NCI-H226 (cell line): Measurements from ENCODE around the gene CAMKMT.
"Not testable (repeated sequence)": the region's sequence is repeated elsewhere in the genome, so short reads cannot be mapped to it uniquely, and the experiment has no call there.

Experiments used
- DNase-seq: peaks from one replicate; pipeline ENCODE4 v3.0.0-alpha.2; 2015

The CAMKMT gene

DNA sequence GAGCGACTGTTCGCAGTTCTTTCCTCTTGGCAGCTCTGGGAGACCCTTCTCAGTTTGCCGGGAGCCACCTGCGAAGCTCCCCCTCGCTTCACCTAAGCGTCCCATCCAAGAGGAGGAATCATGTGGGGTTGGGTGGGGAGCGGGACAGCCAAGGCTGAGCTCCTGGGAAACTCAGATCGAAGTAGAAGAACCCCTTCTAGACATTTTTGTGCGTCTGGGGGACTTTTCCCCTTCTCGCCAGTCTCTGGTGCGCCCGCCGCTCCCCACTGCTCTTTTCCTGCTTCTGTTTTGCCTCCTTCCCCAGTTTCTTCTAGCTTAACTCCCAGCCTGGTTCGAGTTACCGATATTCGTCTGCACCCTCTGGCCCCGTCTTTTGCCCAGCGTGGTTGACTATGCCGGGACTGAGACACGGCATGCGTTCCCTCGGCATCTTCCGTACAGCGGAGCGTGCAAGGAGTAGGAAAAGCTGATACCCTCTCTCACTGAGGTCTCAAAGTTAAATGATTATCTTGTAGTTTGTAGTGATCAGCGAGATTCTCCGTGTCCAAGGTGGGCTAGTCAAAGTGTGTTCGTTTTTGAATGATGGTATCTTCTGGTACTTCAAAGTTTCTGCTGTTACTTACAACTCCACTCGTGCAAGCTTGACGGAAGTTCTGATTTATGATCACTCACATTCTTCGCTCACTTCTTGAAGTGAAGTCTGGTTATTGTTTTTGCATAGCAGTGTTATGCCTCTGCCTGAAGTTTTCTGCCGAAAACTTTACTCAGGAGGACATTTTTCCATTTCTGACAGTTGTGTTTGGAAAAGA is 664 bp downstream of the CAMKMT start:
- DNase-seq: no peak

DNA sequence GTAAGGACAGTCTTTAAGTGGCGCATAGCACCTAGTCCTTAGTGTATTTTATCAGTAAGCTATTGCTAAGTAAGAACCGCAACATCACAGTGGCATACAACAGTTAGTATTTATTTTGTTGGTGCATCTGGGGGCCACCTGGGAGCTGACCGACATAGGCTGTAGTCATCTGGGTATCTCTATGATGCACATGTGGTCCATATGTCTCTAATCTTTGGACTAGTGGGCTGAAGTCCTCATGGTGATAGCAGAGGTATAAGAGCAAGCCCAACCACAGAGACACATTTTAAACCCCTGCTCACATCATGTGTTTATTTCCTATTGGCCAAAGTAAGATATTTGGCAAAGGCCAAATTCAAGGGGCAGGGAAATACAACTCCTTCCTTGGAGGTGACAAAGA is 2.9 kb downstream of the CAMKMT start:
- no peak for DNase-seq

DNA sequence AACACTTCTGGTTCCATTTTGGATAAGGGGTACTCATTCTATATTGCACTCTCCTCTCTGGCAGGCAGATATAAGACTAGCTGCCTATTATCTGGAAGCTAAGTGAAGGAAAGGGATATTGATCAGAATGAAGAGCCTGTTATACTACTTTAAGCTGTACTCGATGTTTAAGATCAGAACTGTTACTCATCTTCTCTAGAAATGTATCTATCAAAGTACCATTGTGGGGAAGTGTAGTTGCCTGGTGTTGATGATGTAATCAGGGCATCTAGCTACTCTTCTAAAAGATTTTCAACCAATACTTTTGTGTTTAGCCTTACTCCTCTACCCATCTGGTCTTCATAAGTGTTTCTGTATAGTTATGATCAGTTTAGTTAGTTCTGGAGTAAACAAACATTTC is 5.8 kb downstream of the CAMKMT start:
- no peak for DNase-seq

DNA sequence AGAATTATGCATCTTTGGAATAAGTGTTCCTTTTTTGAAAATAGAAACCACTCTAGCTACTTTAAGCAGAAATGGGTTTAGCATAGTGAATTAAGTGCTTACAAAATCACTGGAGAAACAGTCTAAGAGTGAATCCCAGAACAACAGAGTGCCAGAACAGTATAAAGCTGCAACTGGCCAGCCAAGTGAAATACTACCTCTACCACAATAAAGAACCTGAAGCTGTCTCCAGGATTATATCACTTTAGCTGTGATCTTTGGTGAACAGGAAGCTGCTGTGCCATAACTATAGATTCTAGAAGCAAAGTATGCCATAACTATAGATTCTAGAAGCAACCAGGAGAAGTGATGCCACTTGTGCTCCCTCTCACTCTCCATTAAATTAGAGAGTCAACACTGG is 7.6 kb downstream of the CAMKMT start:
- DNase-seq: no peak

DNA sequence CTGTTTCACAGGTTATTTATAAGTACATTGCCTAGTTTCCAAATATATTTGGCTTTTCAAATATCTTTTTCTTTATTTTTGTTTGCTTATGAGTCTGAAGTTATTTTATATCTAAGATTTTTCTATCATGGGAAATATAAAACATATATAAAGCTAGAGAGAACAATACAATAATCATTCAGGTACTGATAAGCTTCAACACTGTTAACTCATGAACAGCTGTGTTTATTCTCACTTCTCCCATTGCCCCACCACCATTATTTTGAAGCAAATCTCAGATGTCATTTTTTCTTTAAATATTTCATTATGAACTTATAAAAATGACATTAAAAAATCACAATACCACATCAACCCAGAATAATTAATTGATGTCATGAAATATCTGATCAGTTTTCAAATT is 9.7 kb downstream of the CAMKMT start:
- no peak for DNase-seq

DNA sequence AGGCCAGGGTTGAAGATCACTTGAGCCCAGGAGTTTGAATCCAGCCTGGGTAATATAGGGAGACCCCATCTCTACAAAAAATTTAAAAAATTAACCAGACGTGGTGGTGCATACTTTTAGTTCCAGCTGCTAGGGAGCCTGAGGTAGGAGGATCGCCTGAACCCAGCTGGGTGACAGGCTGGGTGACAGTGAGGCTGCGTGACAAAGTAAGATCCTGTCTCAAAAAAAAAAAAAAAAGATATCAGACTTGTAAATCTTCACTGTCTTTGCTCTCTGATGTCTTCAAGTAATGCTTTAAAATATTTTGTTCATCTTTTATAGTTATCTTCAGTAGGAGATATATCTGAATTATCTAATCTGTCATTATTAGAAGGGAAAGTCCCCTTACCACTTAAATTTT is 10.5 kb downstream of the CAMKMT start:
- DNase-seq: no peak

DNA sequence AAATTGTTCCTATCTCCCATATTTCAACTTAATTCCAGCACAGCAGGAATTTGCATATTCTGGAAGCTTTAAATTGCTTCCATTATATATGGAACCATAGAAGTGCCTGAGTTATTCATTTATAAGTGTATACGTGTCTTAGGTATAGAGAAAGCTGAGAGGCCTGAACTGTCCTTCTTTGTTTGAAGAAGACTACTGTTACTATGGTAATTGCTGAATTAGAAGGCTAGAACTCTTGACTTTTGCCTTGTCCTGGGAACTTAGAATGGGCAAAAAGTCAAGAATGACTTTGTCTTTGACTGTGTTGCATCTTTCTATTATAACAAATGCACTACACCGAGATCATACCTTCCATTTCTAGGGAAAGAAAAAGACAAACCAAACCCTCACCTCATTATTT is 15.7 kb downstream of the CAMKMT start:
- DNase-seq: no peak

DNA sequence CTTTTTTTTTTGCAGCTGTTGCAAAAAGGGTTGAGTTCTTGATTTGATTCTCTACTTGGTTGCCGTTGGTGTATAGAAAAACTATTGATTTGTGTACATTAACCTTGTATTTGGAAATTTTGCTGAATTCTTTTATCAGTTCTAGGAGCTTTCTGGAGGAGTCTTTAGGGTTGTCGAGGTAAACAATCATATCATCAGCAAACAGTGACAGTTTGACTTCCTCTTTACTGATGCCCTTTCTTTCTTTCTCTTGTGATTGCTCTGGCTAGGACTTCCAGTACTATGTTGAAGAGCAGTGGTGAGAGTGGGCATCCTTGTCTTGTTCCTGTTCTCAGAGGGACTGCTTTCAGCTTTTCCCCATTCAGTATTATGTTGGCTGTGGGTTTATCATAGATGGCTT is 23.5 kb downstream of the CAMKMT start:
- DNase-seq: not testable (repeated sequence)

DNA sequence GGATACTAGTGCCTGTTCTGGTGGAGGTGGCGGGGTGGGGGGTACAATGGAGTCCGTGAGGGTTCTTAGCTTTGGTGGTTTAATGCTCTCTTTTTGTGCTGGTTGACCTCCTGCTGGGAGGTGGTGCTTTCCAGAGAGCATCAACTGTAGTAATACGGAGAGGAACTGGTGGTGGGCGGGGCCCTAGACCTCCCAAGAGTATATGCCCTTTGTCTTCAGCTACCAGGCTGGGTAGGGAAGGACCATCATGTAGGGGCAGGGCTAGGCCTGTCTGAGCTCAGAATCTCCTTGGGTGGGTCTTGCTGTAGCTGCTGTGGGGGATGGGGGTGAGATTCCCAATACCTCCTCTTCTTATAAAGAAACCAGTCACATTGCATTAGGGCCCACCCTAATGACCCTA is 27.1 kb downstream of the CAMKMT start:
- DNase-seq: no peak

DNA sequence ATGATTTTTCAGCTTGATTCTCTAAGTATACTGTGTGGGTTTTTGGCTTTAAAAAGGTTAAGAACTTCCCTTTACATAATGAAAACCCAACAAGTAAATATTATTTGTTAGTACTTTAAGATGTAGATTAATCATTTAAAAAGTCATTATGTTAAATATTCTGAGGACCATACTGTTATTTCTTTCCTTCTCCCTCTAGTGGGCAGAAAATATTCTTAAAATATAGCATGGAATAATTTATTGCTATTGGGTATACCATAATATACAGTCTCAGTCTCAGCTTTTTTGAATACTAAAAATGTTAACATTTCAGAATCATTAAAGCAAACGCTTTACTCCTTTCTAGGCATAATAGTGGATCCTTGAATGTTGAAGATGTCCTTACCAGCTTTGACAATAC is 28.1 kb downstream of the CAMKMT start:
- no peak for DNase-seq

DNA sequence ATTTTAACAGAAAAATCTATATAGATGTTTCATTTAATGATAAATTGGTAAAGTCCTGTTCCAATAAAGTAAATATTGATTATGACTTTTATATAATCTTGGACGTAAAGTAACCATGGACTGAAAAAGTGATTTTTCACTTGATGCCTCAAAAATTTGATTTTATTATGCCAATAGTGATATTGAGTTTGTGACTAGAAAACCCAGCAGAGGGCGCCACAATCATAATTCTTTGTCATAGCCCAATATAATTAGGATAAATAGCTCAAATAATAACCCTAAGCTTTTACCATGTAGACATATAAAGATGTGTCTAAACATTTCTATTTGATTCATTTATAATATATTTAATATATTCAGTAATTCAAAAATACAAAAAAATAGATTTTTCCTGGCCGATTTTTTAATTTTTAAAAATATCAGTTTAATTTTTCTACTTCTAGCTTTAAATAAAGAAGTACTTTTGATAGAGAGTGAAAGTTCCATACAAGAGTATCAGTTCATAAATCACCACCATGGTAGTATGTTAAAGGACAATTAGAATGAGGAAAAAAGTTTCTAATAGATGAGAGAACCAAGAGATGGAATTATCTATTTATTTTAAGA is 30.7 kb downstream of the CAMKMT start:
- DNase-seq: no peak

DNA sequence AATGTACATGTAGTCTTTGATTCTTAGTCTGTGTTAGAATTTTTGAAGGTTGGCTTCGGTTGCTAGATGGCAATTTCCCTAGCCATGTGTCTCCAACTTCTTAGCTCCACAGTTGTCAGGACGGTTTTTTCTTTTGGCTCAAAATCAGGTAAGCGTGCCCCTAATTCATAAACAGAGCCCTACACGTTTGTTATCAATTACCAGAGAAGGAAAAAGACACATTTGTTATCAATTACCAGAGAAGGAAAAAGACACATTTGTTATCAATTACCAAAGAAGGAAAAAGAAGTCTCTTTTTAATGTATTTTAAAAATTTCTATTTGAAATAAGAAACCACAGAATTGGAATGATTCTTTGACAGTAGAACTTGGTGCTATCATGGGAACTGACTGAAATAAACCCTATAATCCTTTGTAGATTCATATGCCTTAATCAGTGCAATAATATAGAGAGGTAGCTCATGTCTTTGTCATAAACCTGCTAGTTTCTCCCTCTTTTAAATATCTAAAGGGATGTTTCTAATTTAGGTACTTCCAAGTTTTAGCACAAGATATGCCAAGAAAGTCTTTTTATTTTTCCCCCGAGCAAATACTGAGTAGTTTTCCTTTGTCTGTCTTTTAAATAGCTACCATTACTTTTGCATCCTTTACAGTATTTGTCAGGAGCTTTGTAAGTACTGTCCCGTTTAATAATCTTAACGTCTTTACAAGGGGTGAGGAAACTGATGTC is 35.9 kb downstream of the CAMKMT start:
- no peak for DNase-seq

DNA sequence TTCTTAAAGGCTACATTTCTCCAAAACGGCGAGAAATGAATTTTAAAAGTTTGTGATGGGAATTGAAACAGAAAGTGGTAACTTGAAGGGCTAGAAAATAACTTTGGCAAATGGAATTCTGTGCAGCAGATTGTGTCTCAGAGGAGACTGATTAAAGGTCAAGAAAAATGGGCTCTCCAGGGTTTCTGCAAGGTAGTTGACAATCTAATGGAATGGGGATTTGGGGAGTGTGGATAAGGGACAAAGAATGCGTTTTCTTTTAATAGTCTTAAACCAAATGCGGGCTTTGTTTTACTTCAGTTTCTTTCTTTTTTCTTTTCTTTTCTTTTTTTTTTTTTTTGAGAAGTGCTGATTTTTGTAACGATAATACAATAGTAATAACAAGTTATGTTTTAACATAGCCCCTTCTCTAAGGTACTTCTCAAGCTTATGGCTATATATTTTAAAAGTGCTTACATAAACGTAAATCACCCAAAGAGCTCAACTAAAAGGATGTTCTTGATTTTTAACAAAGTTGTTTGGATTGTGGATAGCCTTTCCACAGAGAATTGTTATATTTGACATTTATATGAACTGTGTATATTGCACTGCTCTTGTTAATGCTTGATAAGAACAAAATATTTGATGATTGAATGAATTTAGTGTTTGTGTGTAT is 36.6 kb downstream of the CAMKMT start:
- no peak for DNase-seq

DNA sequence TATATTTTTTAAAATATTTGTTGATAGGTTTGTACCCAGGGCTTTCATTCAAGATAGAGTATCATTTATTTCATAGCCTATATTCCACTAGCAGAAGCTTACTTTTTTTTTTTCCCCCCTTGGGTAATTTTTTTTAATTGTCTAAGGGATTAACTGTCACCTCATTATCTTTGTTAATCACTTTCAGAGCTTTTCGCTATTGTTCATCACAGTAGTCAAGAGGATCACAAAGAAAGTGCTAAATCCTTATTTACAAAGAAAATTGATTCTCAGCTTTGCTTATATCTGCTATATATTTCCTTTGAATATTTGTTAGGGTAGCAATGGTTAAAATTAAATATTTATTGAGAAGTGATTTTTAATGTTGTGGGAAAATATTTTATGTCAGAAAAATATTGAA is 59.0 kb downstream of the CAMKMT start:
- no peak for DNase-seq

DNA sequence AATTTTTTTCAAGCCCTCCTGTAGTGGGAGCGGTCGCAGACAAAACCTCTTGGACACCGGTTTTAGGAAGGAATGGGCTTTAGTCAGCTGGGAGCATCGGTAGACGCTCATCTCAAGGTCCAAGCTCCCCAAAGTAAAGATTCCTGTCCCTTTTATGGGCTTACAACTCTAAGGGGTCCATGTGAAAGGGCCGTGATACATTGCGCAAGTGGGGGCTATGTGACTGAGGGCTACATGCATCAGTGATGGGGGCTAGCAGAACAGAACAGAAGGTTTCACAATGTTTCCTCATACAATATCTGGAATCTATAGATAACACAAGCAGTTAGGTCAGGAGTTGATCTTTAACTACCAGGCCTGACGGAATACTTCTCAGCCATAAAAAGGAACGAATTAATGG is 62.5 kb downstream of the CAMKMT start:
- no peak for DNase-seq

DNA sequence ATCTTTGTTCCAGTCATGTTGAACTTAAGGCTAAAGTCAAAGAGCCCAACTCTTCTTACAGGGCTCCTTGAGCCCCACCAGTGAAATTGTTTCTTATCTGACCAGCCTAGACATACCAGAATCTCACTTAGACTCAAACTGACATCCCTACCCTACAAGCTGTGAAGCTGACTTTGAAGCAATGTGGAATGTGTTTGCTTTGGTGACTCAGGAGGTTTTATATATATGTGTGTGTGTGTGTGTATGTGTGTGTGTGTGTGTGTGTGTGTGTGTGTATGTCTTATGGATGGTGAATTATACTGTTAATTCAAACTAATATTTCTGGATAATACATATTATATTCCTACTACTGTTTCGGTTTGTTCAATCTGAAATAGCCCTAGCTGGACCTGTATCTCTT is 67.3 kb downstream of the CAMKMT start:
- no peak for DNase-seq

DNA sequence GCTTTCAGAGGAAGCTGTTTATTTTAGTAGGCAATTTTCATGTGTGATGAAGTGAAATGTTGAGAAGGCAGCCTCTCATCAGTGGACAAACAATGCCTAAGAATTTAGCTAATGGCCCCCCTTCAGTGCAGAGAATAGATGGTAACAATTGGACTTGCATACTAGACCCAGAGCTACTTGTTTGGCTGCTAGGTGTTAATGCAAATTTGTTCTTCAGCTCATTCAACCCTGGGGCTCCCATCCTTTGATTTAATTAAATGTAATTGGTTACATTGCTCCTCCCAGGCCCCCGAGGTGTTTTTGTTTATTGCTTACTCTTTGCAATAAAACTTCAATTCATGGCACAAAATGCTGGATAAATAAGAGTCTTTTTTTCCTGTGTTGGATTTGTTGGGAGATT is 68.6 kb downstream of the CAMKMT start:
- no peak for DNase-seq

DNA sequence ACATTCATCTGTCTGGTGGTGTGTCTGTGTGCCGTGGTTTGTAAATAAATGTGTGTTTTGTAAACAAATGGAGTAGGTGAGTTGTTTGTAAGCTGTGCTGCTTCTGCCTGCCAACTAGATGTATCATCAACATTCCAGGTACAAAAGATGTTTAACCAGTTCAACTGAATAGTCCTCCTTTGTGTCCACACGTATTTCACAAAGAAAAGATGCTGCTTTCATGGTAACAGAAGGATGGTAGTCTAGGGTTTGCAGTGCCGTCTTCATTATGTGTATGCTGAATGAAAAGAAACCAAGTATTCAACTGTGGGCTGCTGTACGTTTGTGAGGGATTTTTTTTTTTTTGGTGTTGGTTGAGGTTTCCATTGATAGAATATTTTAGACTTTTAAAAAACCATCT is 72.1 kb downstream of the CAMKMT start:
- no peak for DNase-seq

DNA sequence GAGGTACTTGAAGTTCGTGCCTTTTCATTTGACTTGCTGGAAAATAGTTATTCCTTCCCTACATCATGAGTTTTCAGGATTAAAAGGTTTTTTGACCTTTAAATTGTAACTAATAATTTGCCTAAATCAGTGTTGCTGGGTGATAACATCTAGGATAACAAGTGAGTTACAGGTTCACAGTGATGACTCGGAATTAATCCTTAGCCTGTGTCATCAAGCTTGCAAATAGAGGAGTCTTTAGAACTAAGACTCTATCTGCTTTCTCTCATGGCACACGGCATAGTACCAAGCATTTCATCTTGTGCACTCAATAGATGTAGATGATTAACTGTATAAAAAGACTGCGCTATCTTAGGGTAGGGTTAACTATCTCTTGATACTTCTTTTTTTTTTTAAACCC is 79.5 kb downstream of the CAMKMT start:
- DNase-seq: no peak

DNA sequence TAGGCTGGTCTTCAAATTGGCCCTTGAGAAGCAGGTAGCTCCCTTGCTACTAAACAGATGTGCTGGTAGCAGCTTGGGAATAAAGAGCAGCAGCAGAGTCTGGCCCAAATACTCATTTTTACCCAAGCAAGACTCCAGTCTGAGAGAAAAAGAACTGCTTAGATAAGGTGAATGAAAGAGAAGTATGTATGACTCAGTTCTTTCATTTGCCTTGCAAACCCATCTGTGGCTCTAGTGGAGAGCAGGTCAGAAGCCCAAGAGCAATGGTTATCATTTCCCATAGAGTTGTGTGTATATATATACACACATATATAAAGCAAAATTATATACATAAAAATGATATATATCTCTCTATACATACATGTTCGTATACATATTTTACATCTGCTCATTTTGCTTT is 80.3 kb downstream of the CAMKMT start:
- DNase-seq: no peak

DNA sequence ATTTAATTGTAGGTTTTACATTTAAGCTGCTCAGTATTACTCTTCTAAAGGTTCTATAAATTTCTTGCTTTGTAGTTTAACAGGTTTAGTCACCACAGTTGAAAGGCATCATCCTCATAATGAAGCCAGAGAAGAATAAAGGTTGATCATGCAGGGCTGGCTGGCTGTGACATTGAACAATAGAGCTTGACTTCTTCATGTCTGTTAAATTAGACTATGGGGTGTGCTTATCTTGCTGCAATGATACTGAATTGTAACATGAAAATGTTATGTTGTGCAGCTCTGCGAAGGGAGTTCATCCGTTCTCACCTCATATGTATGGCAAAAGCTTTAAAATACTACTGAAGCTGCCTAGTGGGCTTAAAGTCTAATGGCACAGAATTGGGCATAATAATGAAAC is 81.8 kb downstream of the CAMKMT start:
- no peak for DNase-seq

DNA sequence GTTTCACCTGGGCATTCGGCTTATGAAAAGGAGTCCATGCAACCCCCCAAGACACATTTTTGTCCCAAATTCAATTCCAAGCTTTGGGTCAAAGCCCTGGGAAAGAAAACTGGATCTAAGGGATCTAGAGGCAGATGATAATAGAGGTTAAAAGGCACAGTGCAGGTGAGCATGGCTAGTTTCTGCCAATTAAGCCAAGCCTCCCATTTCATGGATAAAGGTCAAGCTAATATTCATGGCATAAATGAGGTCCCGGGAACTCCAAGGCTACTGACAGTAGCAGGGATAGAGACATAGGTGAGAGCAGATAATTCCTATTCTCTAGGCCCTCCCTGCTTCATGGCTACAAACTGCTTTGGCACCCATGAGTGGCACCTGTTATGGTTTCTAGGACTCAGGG is 83.1 kb downstream of the CAMKMT start:
- no peak for DNase-seq

DNA sequence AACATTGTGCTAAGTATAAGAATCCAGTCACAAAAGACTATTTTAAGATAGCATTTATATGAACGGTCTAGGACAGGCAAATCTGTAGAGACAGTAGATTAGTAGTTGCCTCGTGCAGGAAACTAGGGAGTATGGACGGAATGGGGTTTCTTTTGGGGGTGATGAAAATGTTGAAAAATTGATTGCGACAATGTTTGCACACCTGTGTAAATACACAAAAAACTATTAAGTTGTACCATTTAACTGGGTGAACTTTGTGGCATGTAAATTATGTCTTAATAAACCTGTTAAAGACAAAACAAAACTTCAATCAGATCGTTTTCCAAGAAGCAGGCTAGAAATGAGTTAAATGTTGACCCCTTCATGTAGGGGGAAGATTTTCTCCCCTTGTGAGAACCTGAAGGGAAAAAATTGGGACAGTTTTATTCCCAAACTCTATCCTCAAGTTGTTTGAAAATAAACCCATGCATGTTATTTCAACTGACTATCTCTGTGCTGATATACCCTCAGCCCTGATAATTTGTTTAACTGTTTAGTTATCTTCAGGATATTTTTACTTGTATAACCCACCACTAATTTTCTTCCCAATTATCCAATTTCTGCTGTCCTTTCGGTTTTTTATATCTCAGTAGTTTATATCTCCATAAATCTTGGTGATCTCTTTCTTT is 87.2 kb downstream of the CAMKMT start:
- DNase-seq: no peak
